GM04503 (cell line): ENCODE results near the gene DDI1.
"Not testable (repeated sequence)": the region's sequence is repeated elsewhere in the genome, so short reads cannot be mapped to it uniquely, and the experiment has no call there.

Experiments used
- DNase-seq: peaks from one replicate; pipeline ENCODE4 v3.0.0-alpha.2; 2012; ENCODE audit warnings: low read depth

DDI1 gene

GRCh38 chr11:104041792-104042191 lies 5.4 kb downstream of the DDI1 start:
- DNase-seq = no peak

GRCh38 chr11:104043142-104043541 lies 6.7 kb downstream of the DDI1 start:
- DNase-seq = no peak

GRCh38 chr11:104043678-104044239 lies 7.3 kb downstream of the DDI1 start:
- DNase-seq = no peak

GRCh38 chr11:104046331-104046730 lies 9.9 kb downstream of the DDI1 start:
- DNase-seq = no peak

GRCh38 chr11:104046858-104047257 lies 10.4 kb downstream of the DDI1 start:
- not testable (repeated sequence) for DNase-seq

GRCh38 chr11:104049116-104049515 lies 12.7 kb downstream of the DDI1 start:
- no peak for DNase-seq

GRCh38 chr11:104051778-104052177 lies 15.3 kb downstream of the DDI1 start:
- no peak for DNase-seq

GRCh38 chr11:104053743-104054478 lies 17.5 kb downstream of the DDI1 start:
- no peak for DNase-seq

- DNase-seq = no peak
Measured at GRCh38 chr11:104054911-104055529, 18.6 kb downstream of the DDI1 start.

GRCh38 chr11:104055596-104055995 lies 19.2 kb downstream of the DDI1 start:
- no peak for DNase-seq

GRCh38 chr11:104057908-104058307 lies 21.5 kb downstream of the DDI1 start:
- DNase-seq = no peak

GRCh38 chr11:104058680-104059079 lies 22.2 kb downstream of the DDI1 start:
- DNase-seq = no peak

GRCh38 chr11:104060004-104060794 lies 23.8 kb downstream of the DDI1 start:
- no peak for DNase-seq

GRCh38 chr11:104060820-104061219 lies 24.4 kb downstream of the DDI1 start:
- no peak for DNase-seq

GRCh38 chr11:104061853-104062521 lies 25.5 kb downstream of the DDI1 start:
- no peak for DNase-seq

- DNase-seq = no peak
Measured at GRCh38 chr11:104064034-104064630, 27.7 kb downstream of the DDI1 start.

GRCh38 chr11:104067534-104067933 lies 31.1 kb downstream of the DDI1 start:
- no peak for DNase-seq

GRCh38 chr11:104073950-104074705 lies 37.7 kb downstream of the DDI1 start:
- no peak for DNase-seq

GRCh38 chr11:104075091-104075490 lies 38.7 kb downstream of the DDI1 start:
- no peak for DNase-seq

GRCh38 chr11:104075706-104076105 lies 39.3 kb downstream of the DDI1 start:
- DNase-seq = no peak

GRCh38 chr11:104076455-104076854 lies 40.0 kb downstream of the DDI1 start:
- DNase-seq = no peak
